ENCODE measurements around the gene APOL2.

- TF ChIP-seq CTCF (optimal IDR thresholded peaks at IDR 0.05 in 1 of 3, IDR thresholded peaks at IDR 0.05 in 1 of 3, conservative IDR thresholded peaks at IDR 0.05 in 1 of 3; ENCODE audit: extremely low read depth in 1 of 3, insufficient read depth in 2 of 3, low read length in 3 of 3) (no peak), EZH2 (IDR thresholded peaks at IDR 0.05; ENCODE audit: low read length) (no peak)
Observed at GRCh38 chr22:36233796-36234195, 5.5 kb downstream of the APOL2 start.

Data from keratinocyte (primary cell).